CD4-positive, alpha-beta T cell treated with Interferon alpha-2 for 1 hour (primary cell): ENCODE measurements around the gene PILRA.
A peak's percentile ranks its signal among the peaks of the same experiment; 100 is the strongest.
"Not testable (repeated sequence)": the region's sequence is repeated elsewhere in the genome, so short reads cannot be mapped to it uniquely, and the experiment has no call there.

Source experiments
- DNase-seq, 2 donors: peaks; one replicate each; pipeline ENCODE4 v3.0.0-alpha.2; 2020 to 2022

Gene PILRA

GRCh38 chr7:100380196-100380595 lies 6.9 kb downstream of the PILRA start:
- no peak for DNase-seq

- not testable (repeated sequence) for DNase-seq
These were observed 8.4 kb downstream of the PILRA start for GRCh38 chr7:100381531-100382233.

- DNase-seq = peak in 1 of 2 donors; percentile 21
These were observed 9.1 kb downstream of the PILRA start for GRCh38 chr7:100382234-100382853.

- DNase-seq = no peak
These were observed 11.5 kb downstream of the PILRA start for GRCh38 chr7:100384628-100385294.

- DNase-seq = no peak
These were observed 13.7 kb downstream of the PILRA start for GRCh38 chr7:100386940-100387339.

GRCh38 chr7:100387695-100388094 lies 14.4 kb downstream of the PILRA start:
- no peak for DNase-seq

- no peak for DNase-seq
These were observed 16.3 kb downstream of the PILRA start for GRCh38 chr7:100389437-100390088.

GRCh38 chr7:100390286-100391009 lies 17.2 kb downstream of the PILRA start:
- DNase-seq = no peak

GRCh38 chr7:100393233-100393905 lies 20.1 kb downstream of the PILRA start:
- DNase-seq = no peak

GRCh38 chr7:100394077-100394476 lies 20.8 kb downstream of the PILRA start:
- DNase-seq = no peak

GRCh38 chr7:100396421-100396982 lies 23.2 kb downstream of the PILRA start:
- peak; percentile 55 to 72 for DNase-seq

GRCh38 chr7:100397315-100398081 lies 24.2 kb downstream of the PILRA start:
- no peak for DNase-seq

GRCh38 chr7:100398239-100398638 lies 25.0 kb downstream of the PILRA start:
- DNase-seq = no peak

- no peak for DNase-seq
These were observed 26.8 kb downstream of the PILRA start for GRCh38 chr7:100400041-100400440.

- DNase-seq = peak in 1 of 2 donors; percentile 8
These were observed 27.4 kb downstream of the PILRA start for GRCh38 chr7:100400656-100401055.

- no peak for DNase-seq
These were observed 28.5 kb downstream of the PILRA start for GRCh38 chr7:100401811-100402210.

- DNase-seq = no peak
These were observed 29.0 kb downstream of the PILRA start for GRCh38 chr7:100402241-100402640.

GRCh38 chr7:100406767-100407166 lies 33.5 kb downstream of the PILRA start:
- no peak for DNase-seq

GRCh38 chr7:100407285-100408180 lies 34.2 kb downstream of the PILRA start:
- DNase-seq = peak; percentile 57 to 80

- no peak for DNase-seq
These were observed 37.8 kb downstream of the PILRA start for GRCh38 chr7:100411101-100411500.
